WTC11 (cell line): ENCODE results near the gene RMRP. TPM values are rescaled to one million over a fixed set of nuclear protein-coding genes. Genes with fewer than 3 reads are reported as not detected.
"Not testable (repeated sequence)": the region's sequence is repeated elsewhere in the genome, so short reads cannot be mapped to it uniquely, and the experiment has no call there.

Experiments used
- ATAC-seq: fragments of 200-7000 bp; cut with Tn5 transposase; 2 replicates; pipeline ENCODE4 v1.10.0; 2021; ENCODE audit warnings: mild to moderate bottlenecking, moderate library complexity
- CTCF ChIA-PET: fragments of 300-600 bp; sonication (Branson Sonifier 250); formaldehyde crosslinking; loops from one replicate; lab custom pipeline; 2021; ENCODE audit warnings: antibody characterized with exemption; lab: Charles Lee
- POLR2A ChIA-PET: fragments of 350-600 bp; sonication (Branson Sonifier 250); formaldehyde crosslinking; loops from one replicate; lab custom pipeline; 2021; ENCODE audit warnings: antibody characterized with exemption; lab: Charles Lee
- DNase-seq: peaks from one replicate; pipeline ENCODE4 v3.0.0; 2021; ENCODE audit warnings: low spot score
- H3K27ac Mint-ChIP-seq: 2 replicates; pipeline ENCODE4 v1.8.0; 2021; ENCODE audit warnings: mixed read lengths
- H3K27me3 Mint-ChIP-seq: 2 replicates; pipeline ENCODE4 v1.8.0; 2021; ENCODE audit warnings: low read depth, mild to moderate bottlenecking, moderate library complexity, mixed read lengths
- H3K36me3 Mint-ChIP-seq: 2 replicates; pipeline ENCODE4 v1.8.0; 2021; ENCODE audit warnings: mixed read lengths
- H3K4me1 Mint-ChIP-seq: 2 replicates; pipeline ENCODE4 v1.8.0; 2022; ENCODE audit warnings: mixed read lengths
- H3K4me3 Mint-ChIP-seq: 2 replicates; pipeline ENCODE4 v1.8.0; 2021; ENCODE audit warnings: mild to moderate bottlenecking, moderate library complexity, mixed read lengths
- H3K9me3 Mint-ChIP-seq: 2 replicates; pipeline ENCODE4 v1.8.0; 2021; ENCODE audit warnings: mixed read lengths
- CREM ChIP-seq: sonication (generic); formaldehyde crosslinking; IDR thresholded peaks from 2 replicates; pipeline ENCODE4 v1.8.1; 2022; ENCODE audit warnings: mild to moderate bottlenecking, missing genetic modification reagents, moderate library complexity
- GABPB1 ChIP-seq: sonication (generic); formaldehyde crosslinking; IDR thresholded peaks from 2 replicates; pipeline ENCODE4 v1.8.1; 2023; ENCODE audit warnings: mild to moderate bottlenecking, missing genetic modification reagents
- HMGA2 ChIP-seq: fragments of 250-450 bp; sonication (Bioruptor Pico); IDR thresholded peaks from 2 replicates; pipeline ENCODE4 v1.4.0; 2021; ENCODE audit warnings: mild to moderate bottlenecking, moderate library complexity
- IRF2 ChIP-seq: sonication (generic); formaldehyde crosslinking; IDR thresholded peaks from 2 replicates; pipeline ENCODE4 v1.8.0; 2022; ENCODE audit warnings: low read depth, missing genetic modification reagents, borderline replicate concordance
- SOX15 ChIP-seq: fragments of 250-450 bp; sonication (Bioruptor Pico); IDR thresholded peaks from 2 replicates; pipeline ENCODE4 v1.9.0; 2021; ENCODE audit warnings: mild to moderate bottlenecking
- ZNF423 ChIP-seq: fragments of 250-450 bp; sonication (Bioruptor Pico); IDR thresholded peaks from 2 replicates; pipeline ENCODE4 v2.1.2; 2022; ENCODE audit warnings: mild to moderate bottlenecking, moderate library complexity
- total RNA-seq: library from RNA; stranded (reverse); gene quantifications from 3 replicates; pipeline ENCODE4 v1.2.3, GENCODE V29; 2021
- TF ChIP-seq, protein P1 (sequence below): sonication (generic); formaldehyde crosslinking; IDR thresholded peaks from 2 replicates; pipeline ENCODE4 v1.8.1; 2022; ENCODE audit warnings: mild to moderate bottlenecking, missing genetic modification reagents, moderate library complexity, borderline replicate concordance
- TF ChIP-seq, protein P2 (sequence below): sonication (generic); formaldehyde crosslinking; IDR thresholded peaks from 2 replicates; pipeline ENCODE4 v1.8.0; 2022; ENCODE audit warnings: missing genetic modification reagents
- TF ChIP-seq, protein P3 (sequence below): sonication (generic); formaldehyde crosslinking; IDR thresholded peaks from 2 replicates; pipeline ENCODE4 v1.8.1; 2023; ENCODE audit warnings: mild to moderate bottlenecking, missing genetic modification reagents, borderline replicate concordance

RMRP gene
- total RNA-seq, 1 experiment from 2014 or later: 25,958 TPM

DNA sequence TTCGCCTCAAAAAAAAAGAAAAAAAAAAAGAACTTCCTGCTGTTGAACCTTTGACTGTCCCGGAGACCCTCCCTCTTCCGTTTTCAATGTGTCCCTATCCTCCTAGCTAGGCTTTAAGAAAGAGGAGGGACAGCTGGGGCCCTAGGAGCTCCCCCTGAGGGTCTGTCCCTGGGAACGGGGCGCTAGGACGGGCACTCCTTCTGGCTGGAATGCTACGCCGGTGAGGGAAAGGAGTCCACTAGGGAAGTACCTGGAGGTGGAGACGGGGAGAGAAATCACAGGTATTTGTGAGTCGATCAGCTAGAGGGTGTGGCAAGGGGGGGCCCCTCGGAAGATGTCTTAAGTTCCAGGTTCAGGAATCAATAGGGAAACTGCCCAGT lies 11.7 kb downstream of the RMRP start (continued):
- TF ChIP-seq, protein P1, sequence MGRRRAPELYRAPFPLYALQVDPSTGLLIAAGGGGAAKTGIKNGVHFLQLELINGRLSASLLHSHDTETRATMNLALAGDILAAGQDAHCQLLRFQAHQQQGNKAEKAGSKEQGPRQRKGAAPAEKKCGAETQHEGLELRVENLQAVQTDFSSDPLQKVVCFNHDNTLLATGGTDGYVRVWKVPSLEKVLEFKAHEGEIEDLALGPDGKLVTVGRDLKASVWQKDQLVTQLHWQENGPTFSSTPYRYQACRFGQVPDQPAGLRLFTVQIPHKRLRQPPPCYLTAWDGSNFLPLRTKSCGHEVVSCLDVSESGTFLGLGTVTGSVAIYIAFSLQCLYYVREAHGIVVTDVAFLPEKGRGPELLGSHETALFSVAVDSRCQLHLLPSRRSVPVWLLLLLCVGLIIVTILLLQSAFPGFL (CRISPR knock-in tag): no peak

DNA sequence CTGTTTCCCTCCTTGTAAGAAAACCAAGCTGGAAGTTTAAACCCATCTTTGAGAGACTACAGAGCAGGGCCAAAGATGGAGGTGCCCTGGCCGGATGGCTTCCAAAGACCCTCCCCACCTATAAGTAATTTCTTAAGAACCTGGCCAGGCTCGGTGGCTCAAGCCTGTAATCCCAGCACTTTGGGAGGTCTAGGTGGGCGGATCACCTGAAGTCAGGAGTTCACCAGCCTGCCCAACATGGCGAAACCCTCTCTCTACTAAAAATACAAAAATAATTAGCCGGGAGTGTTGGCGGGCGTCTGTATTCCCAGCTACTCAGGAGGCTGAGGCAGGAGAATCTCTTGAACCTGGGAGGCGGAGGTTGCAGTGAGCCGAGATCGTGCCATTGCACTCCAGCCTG lies 12.1 kb downstream of the RMRP start:
- ChIA-PET CTCF (interaction anchor here (0.7 to 4.4 kb wide), 27 partner anchors 11 to 980 kb away, joined by 3 to 47 read pairs (median 8); partner anchors contain the start of genes ARHGEF39, ATOSB, CCDC107 and GBA2), POLR2A (interaction anchor here (0.6 to 2.5 kb wide), 7 partner anchors 12 to 485 kb away, joined by 3 to 21 read pairs (median 4); partner anchors contain the start of genes CCDC107 and RMRP)
- not testable (repeated sequence) for H3K36me3 Mint-ChIP-seq, H3K9me3 Mint-ChIP-seq, DNase-seq, ATAC-seq
- H3K4me1 Mint-ChIP-seq: peaks cover 33% of the 10 kb centered on the region
- H3K27me3 Mint-ChIP-seq: peaks cover 13% of the 10 kb centered on the region
- H3K27ac Mint-ChIP-seq: peak overlapping the region; percentile 60
- peak overlapping the region; percentile 88 for H3K4me3 Mint-ChIP-seq

DNA sequence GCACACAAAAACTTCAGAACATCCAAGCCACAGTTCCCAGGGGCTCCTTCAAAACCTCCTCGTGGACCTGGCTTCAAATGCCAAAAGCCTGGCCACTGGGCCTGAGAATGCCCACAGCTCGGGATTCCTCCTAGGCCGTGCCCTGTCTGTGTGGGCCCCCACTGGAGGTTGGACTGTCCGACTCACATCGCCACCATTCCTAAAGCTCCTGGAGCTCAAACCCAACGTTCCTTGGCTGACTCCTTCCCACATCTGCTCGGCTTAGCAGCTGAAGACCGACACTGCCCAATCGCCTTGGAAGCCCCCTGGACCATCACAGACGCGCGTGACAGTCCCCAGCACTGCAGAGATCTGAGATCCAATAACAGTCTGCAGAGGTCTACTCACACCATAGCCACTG lies 14.8 kb downstream of the RMRP start:
- peaks cover 11% of the 10 kb centered on the region for H3K27me3 Mint-ChIP-seq
- peaks cover 17% of the 10 kb centered on the region for H3K9me3 Mint-ChIP-seq
- DNase-seq: no peak
- no peak for ATAC-seq
- CTCF ChIA-PET: no interaction called here
- no peak overlapping the region for H3K4me3 Mint-ChIP-seq
- H3K36me3 Mint-ChIP-seq: peaks cover 14% of the 10 kb centered on the region
- no peak for TF ChIP-seq SOX15 (CRISPR knock-in tag)
- no peak for TF ChIP-seq ZNF423 (CRISPR knock-in tag)
- no peak for TF ChIP-seq HMGA2
- no peak for TF ChIP-seq CREM (CRISPR knock-in tag)
- TF ChIP-seq GABPB1: no peak
- TF ChIP-seq, protein P2, sequence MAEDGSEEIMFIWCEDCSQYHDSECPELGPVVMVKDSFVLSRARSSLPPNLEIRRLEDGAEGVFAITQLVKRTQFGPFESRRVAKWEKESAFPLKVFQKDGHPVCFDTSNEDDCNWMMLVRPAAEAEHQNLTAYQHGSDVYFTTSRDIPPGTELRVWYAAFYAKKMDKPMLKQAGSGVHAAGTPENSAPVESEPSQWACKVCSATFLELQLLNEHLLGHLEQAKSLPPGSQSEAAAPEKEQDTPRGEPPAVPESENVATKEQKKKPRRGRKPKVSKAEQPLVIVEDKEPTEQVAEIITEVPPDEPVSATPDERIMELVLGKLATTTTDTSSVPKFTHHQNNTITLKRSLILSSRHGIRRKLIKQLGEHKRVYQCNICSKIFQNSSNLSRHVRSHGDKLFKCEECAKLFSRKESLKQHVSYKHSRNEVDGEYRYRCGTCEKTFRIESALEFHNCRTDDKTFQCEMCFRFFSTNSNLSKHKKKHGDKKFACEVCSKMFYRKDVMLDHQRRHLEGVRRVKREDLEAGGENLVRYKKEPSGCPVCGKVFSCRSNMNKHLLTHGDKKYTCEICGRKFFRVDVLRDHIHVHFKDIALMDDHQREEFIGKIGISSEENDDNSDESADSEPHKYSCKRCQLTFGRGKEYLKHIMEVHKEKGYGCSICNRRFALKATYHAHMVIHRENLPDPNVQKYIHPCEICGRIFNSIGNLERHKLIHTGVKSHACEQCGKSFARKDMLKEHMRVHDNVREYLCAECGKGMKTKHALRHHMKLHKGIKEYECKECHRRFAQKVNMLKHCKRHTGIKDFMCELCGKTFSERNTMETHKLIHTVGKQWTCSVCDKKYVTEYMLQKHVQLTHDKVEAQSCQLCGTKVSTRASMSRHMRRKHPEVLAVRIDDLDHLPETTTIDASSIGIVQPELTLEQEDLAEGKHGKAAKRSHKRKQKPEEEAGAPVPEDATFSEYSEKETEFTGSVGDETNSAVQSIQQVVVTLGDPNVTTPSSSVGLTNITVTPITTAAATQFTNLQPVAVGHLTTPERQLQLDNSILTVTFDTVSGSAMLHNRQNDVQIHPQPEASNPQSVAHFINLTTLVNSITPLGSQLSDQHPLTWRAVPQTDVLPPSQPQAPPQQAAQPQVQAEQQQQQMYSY: no peak
- TF ChIP-seq, protein P3, sequence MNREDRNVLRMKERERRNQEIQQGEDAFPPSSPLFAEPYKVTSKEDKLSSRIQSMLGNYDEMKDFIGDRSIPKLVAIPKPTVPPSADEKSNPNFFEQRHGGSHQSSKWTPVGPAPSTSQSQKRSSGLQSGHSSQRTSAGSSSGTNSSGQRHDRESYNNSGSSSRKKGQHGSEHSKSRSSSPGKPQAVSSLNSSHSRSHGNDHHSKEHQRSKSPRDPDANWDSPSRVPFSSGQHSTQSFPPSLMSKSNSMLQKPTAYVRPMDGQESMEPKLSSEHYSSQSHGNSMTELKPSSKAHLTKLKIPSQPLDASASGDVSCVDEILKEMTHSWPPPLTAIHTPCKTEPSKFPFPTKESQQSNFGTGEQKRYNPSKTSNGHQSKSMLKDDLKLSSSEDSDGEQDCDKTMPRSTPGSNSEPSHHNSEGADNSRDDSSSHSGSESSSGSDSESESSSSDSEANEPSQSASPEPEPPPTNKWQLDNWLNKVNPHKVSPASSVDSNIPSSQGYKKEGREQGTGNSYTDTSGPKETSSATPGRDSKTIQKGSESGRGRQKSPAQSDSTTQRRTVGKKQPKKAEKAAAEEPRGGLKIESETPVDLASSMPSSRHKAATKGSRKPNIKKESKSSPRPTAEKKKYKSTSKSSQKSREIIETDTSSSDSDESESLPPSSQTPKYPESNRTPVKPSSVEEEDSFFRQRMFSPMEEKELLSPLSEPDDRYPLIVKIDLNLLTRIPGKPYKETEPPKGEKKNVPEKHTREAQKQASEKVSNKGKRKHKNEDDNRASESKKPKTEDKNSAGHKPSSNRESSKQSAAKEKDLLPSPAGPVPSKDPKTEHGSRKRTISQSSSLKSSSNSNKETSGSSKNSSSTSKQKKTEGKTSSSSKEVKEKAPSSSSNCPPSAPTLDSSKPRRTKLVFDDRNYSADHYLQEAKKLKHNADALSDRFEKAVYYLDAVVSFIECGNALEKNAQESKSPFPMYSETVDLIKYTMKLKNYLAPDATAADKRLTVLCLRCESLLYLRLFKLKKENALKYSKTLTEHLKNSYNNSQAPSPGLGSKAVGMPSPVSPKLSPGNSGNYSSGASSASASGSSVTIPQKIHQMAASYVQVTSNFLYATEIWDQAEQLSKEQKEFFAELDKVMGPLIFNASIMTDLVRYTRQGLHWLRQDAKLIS: no peak
- no peak for TF ChIP-seq IRF2 (CRISPR knock-in tag)
- TF ChIP-seq, all 79 proteins: peak for 0
- POLR2A ChIA-PET: no interaction called here
- Mint-ChIP-seq H3K4me1 (peaks cover 12% of the 10 kb centered on the region), H3K27ac (no peak overlapping the region)

DNA sequence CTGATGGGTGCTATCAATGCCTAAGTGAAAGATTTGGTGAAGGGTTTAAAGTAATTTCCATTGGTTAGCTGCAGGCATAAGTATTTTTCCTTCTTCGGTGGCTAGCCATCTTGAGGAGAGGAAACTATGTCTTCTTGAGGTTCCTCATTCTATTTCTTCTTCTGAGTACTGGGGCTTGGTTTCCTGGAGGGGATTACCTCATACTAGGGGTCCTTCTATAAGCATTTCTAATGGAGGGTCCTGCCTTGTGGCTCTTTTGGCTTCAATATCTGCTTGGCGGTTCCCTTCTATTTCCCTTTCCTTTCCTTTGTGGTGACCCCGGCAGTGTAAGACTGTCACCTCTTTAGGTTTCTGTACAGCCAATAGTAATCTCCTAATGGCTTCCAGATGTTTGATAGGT lies 16.3 kb downstream of the RMRP start:
- H3K36me3 Mint-ChIP-seq: peaks cover 17% of the 10 kb centered on the region
- peaks cover 11% of the 10 kb centered on the region for H3K27me3 Mint-ChIP-seq
- CTCF ChIA-PET, POLR2A ChIA-PET, H3K4me1 Mint-ChIP-seq, ATAC-seq, H3K27ac Mint-ChIP-seq, H3K4me3 Mint-ChIP-seq, DNase-seq: not testable (repeated sequence)
- H3K9me3 Mint-ChIP-seq: peaks cover 31% of the 10 kb centered on the region

DNA sequence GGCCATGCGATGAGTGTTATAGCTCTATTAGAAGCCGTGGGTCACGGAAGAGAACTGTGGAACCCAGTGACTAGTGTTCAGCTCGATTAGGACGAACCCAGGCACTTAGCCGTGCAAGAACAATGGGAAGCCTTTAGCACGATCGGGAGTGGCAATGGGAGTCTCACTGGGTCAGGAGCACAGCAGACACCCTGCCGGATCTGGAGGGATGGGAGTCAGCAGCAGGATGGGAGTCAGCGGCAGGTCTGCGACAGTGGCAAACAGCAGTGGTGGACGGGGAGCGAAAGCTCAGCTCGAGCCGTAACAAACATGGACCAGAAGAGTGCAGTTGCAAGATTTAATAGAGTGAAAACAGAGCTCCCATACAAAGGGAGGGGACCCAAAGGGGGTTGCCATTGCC lies 17.4 kb downstream of the RMRP start:
- CTCF ChIA-PET: interaction anchor here (0.8 to 1.4 kb wide), 2 partner anchors 37 to 56 kb away, joined by 3 to 5 read pairs; no protein-coding TSS in a partner anchor
- Mint-ChIP-seq H3K27me3 (peaks cover 11% of the 10 kb centered on the region), H3K9me3 (peaks cover 31% of the 10 kb centered on the region), H3K36me3 (peaks cover 17% of the 10 kb centered on the region)
- DNase-seq, POLR2A ChIA-PET, H3K4me1 Mint-ChIP-seq, H3K4me3 Mint-ChIP-seq, ATAC-seq, H3K27ac Mint-ChIP-seq: not testable (repeated sequence)
